ENCODE data around the gene SNRPA1. TPM values are rescaled to one million over a fixed set of nuclear protein-coding genes. Genes with fewer than 3 reads are reported as not detected.

The SNRPA1 gene
- total and polyA plus RNA-seq, 9 of the 15 experiments (the other 6 are each of a cell fraction or from before 2014, with no cell fraction given), result 62.7 to 245 (median 189) TPM

DNA sequence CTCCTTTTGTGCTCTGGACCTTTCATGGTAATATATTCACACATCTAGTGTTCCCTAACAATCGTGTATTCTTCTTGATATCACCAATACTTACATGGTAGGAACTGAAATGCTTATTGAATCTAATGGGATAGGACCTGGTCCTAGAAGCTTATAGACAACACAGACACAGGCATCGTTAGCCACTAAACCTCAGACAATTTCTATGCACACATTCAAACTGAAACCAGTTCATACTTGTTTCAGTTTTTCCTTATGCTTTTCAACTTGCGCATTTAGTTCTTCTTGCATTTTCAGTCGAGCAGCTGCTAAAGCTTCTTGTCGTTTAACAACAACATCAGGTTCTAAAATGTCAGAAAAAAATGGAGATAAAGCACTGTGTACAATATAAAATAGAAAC lies 20.0 kb downstream of the SNRPA1 start:
- CTCF ChIA-PET (ENCODE audit: low intra/inter-chr PET ratio), result no interaction called here
- 93% methylated on average over 5 of the region's 5 CpGs for WGBS (ENCODE audit: insufficient coverage, low coverage, missing lambda C conversion rate)
- FAIRE-seq (no peak), DNase-seq (ENCODE audit: extremely low read depth in 1 of 4, low spot score in 3 of 4) (no peak), ATAC-seq (no peak)
- no peak overlapping the region for H2AFZ ChIP-seq (ENCODE audit: low read depth, low read length)
- no peak overlapping the region for H3K4me3 ChIP-seq
- BruUV-seq (replicated peaks), result TSS peak; percentile 24
- H3K27me3 ChIP-seq (ENCODE audit: control insufficient read depth in 2 of 2, insufficient read depth in 2 of 2, low read length in 2 of 2), result no peaks in the 10 kb centered on the region
- H3K4me2 ChIP-seq (ENCODE audit: insufficient read depth, low read length), result no peak overlapping the region
- TF ChIP-seq, protein P1, sequence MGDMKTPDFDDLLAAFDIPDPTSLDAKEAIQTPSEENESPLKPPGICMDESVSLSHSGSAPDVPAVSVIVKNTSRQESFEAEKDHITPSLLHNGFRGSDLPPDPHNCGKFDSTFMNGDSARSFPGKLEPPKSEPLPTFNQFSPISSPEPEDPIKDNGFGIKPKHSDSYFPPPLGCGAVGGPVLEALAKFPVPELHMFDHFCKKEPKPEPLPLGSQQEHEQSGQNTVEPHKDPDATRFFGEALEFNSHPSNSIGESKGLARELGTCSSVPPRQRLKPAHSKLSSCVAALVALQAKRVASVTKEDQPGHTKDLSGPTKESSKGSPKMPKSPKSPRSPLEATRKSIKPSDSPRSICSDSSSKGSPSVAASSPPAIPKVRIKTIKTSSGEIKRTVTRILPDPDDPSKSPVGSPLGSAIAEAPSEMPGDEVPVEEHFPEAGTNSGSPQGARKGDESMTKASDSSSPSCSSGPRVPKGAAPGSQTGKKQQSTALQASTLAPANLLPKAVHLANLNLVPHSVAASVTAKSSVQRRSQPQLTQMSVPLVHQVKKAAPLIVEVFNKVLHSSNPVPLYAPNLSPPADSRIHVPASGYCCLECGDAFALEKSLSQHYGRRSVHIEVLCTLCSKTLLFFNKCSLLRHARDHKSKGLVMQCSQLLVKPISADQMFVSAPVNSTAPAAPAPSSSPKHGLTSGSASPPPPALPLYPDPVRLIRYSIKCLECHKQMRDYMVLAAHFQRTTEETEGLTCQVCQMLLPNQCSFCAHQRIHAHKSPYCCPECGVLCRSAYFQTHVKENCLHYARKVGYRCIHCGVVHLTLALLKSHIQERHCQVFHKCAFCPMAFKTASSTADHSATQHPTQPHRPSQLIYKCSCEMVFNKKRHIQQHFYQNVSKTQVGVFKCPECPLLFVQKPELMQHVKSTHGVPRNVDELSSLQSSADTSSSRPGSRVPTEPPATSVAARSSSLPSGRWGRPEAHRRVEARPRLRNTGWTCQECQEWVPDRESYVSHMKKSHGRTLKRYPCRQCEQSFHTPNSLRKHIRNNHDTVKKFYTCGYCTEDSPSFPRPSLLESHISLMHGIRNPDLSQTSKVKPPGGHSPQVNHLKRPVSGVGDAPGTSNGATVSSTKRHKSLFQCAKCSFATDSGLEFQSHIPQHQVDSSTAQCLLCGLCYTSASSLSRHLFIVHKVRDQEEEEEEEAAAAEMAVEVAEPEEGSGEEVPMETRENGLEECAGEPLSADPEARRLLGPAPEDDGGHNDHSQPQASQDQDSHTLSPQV (IDR thresholded peaks at IDR 0.05), result no peak
- TF ChIP-seq, protein P2, sequence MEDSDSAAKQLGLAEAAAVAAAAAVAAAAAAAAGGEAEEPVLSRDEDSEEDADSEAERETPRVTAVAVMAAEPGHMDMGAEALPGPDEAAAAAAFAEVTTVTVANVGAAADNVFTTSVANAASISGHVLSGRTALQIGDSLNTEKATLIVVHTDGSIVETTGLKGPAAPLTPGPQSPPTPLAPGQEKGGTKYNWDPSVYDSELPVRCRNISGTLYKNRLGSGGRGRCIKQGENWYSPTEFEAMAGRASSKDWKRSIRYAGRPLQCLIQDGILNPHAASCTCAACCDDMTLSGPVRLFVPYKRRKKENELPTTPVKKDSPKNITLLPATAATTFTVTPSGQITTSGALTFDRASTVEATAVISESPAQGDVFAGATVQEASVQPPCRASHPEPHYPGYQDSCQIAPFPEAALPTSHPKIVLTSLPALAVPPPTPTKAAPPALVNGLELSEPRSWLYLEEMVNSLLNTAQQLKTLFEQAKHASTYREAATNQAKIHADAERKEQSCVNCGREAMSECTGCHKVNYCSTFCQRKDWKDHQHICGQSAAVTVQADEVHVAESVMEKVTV (CRISPR knock-in tag; IDR thresholded peaks at IDR 0.05), result no peak
- TF ChIP-seq ZNF707 (CRISPR knock-in tag; conservative IDR thresholded peaks at IDR 0.05) (no peak), POLR2H (tag; IDR thresholded peaks at IDR 0.05; ENCODE audit: low read depth) (no peak), U2AF2 (optimal IDR thresholded peaks at IDR 0.05; ENCODE audit: low read depth, low read length) (no peak), ELK3 (CRISPR knock-in tag; IDR thresholded peaks at IDR 0.05) (no peak), LARP7 (IDR thresholded peaks at IDR 0.05) (no peak), RAD51 (IDR thresholded peaks at IDR 0.05; ENCODE audit: borderline replicate concordance, low read depth) (no peak), EZH2 (IDR thresholded peaks at IDR 0.05; ENCODE audit: borderline replicate concordance, low read depth, low read length) (no peak)
- POLR2A ChIA-PET, result no interaction called here
- H4K20me1 ChIP-seq (replicated peaks; ENCODE audit: control insufficient read depth, insufficient read depth, low read length), result peaks cover 11% of the 10 kb centered on the region; the same call in 1 of the 2 replicates
- no peak overlapping the region for H3K27ac ChIP-seq (ENCODE audit: extremely low read depth, low read depth, low read length)
- H3K79me2 ChIP-seq (ENCODE audit: control insufficient read depth, insufficient read depth, low read length), result peaks cover 19% of the 10 kb centered on the region
- no peaks in the 10 kb centered on the region for H3K9me1 ChIP-seq (ENCODE audit: control insufficient read depth, insufficient read depth, low read length)
- peaks cover 6 to 10% of the 10 kb centered on the region in 2 experiments; a peak in 4 of 5 replicates for H3K4me1 ChIP-seq (replicated peaks in 1 of 2; ENCODE audit: control insufficient read depth in 2 of 2, insufficient read depth in 2 of 2, low read length in 2 of 2)
- peaks cover 63% of the 10 kb centered on the region for H3K36me3 ChIP-seq (ENCODE audit: control insufficient read depth, insufficient read depth, low read length)
- intact Hi-C loops (cut with micrococcal nuclease), result loop anchor here (5.0 kb wide), 1 partner anchor 258 kb away; no protein-coding TSS in a partner anchor
- in situ Hi-C loops (cut with MboI), result no loop called here
- no peaks in the 10 kb centered on the region for H3K9me3 ChIP-seq (replicated peaks; ENCODE audit: control insufficient read depth, insufficient read depth, low read depth, low read length)
- H3K9ac ChIP-seq (ENCODE audit: insufficient read depth in 1 of 2, low read depth in 2 of 2, low read length in 2 of 2), result no peak overlapping the region

All from K562 (cell line).